Hypothalamus (tissue), 51 donors: ENCODE measurements around the gene KIAA0319L.

Source experiments
- DNase-seq, 51 donors: peaks; one replicate each; lab custom pipeline; 2025; lab: John Stamatoyannopoulos, UW

Gene KIAA0319L

DNA sequence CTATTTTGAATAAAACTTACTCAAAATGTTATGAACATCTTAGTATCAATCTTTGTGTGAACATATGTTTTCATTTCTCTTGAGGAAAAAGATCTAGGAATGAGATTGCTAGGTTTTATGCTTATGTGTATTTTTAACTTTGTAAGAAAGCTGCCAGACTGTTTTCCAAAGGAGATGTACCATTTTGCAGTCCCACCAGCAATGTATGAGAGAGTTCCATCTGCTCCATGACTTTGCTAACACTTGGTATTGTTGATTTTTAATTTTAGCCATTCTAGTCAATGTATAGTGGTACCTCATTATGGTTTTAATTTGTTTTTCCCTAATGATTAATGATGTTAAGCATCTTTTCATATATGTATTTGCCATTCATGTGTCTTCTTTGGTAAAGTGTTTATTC, 156.2 kb downstream of the KIAA0319L start:
- no peak for DNase-seq

DNA sequence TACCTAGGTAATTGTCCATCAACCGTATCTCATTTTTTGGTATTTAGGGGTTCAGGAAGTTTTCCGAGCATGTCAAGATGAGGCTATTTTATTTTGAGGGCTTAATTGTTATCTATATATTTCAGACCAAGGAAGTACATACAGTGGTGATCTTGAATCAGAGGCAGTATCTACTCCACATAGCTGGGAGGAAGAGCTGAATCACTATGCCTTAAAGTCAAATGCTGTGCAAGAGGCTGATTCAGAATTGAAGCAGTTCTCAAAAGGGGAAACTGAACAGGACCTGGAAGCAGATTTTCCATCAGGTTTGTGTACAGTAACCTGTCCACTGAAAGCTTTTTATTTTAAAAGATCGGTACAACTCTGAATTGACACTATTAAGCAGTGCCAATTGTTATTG, 158.5 kb downstream of the KIAA0319L start:
- no peak for DNase-seq

DNA sequence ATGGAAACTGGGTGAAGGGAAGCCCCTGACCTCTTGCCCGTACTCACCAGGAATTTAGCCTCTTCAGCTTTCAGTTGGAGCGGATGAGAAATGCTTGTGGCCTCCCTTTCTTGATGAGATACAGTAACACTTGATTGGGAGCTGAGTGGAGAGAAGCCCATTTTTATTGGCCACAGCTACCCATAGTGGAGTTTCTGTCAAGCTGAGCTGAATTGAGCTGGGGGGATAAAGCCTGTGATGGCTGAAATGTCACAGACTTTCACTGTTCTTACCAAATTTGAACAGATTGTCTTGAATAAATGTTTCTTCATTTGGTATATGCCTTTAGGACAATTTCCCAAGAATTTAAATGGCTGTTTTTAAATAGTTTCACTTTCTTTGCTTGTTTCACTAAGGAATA, 162.8 kb downstream of the KIAA0319L start:
- no peak for DNase-seq

DNA sequence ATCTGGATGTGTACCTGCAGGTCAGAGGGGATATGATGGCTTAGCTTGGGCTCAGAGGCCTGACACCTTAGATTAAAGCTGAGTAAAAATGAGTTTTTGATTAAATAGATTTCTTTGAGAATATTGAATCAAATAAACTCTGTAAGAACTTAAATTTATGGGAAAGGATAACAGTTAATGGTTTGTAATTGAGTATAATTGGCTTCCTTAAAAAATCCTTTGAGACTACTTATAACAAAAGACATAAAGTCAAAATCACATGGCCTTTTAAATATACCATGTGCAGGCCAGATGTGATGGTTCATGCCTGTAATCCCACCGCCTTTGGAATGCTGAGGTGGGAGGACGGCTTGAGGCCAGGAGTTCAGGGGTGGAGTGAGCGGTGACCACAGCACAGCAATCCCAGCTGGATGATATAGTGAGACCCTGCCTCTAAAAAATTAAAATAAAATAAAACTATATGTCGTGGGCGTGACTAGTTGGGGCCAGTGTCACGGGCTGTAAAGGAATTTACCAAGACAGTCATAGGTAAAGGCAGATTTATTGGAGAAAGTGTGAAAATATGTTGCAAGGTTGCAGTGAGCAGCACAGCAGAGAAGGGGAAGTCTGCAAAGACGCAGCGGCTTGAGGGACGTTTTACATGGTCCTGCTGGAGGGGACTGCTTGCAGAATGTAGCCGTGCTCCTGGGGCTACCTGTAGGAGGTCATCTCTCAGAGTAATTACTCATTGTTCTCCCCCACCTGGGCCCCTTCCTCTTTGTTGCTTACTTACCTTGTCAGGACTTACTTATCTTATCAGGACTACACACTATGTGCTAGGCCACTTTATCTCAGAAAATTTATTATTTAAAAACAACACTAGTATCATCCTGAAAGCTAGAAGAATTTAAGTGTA, 166.4 kb downstream of the KIAA0319L start:
- DNase-seq: no peak

DNA sequence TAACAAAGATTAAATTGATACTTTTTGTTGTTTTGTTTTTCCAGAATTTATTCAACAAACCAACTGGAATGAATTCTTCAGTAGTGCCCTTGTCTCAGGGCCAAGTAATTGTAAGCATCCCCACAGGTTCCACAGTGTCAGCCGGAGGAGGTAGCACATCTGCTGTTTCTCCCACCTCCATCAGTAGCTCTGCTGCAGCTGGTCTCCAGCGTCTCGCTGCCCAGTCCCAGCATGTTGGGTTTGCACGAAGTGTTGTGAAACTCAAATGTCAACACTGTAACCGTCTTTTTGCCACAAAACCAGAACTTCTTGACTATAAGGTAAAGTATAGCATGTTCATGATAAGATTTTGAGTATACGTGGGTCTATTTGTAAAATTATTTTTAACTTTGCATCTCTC, 170.2 kb downstream of the KIAA0319L start:
- DNase-seq: no peak

DNA sequence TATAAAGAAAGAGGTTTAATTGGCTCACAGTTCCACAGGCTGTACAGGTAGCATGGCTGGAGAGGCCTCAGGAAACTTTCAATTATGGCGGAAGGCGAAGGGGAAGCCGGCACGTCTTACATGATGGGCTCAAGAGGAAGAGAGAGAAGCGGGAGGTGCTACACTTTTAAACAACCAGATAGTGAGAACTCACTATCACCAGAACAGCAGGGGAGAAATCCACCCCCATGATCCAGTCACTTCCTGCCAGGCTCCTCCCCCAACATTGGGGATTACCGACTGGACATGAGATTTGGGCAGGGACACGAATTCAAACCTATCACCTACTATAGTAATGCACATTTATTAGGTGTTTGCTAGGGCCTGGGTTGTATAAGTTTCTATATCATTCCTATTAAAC, 170.9 kb downstream of the KIAA0319L start:
- DNase-seq: no peak
